WTC11 (cell line): Measurements from ENCODE around the gene CACNA1C. TPM values are rescaled to one million over a fixed set of nuclear protein-coding genes. Genes with fewer than 3 reads are reported as not detected.

ENCODE experiments used
- ATAC-seq: fragments of 200-7000 bp; cut with Tn5 transposase; 2 replicates; pipeline ENCODE4 v1.10.0; 2021; ENCODE audit warnings: mild to moderate bottlenecking, moderate library complexity
- CTCF ChIA-PET: fragments of 300-600 bp; sonication (Branson Sonifier 250); formaldehyde crosslinking; loops from one replicate; lab custom pipeline; 2021; ENCODE audit warnings: antibody characterized with exemption; lab: Charles Lee
- POLR2A ChIA-PET: fragments of 350-600 bp; sonication (Branson Sonifier 250); formaldehyde crosslinking; loops from one replicate; lab custom pipeline; 2021; ENCODE audit warnings: antibody characterized with exemption; lab: Charles Lee
- DNase-seq: peaks from one replicate; pipeline ENCODE4 v3.0.0; 2021; ENCODE audit warnings: low spot score
- H3K27ac Mint-ChIP-seq: 2 replicates; pipeline ENCODE4 v1.8.0; 2021; ENCODE audit warnings: mixed read lengths
- H3K27me3 Mint-ChIP-seq: 2 replicates; pipeline ENCODE4 v1.8.0; 2021; ENCODE audit warnings: low read depth, mild to moderate bottlenecking, moderate library complexity, mixed read lengths
- H3K36me3 Mint-ChIP-seq: 2 replicates; pipeline ENCODE4 v1.8.0; 2021; ENCODE audit warnings: mixed read lengths
- H3K4me1 Mint-ChIP-seq: 2 replicates; pipeline ENCODE4 v1.8.0; 2022; ENCODE audit warnings: mixed read lengths
- H3K4me3 Mint-ChIP-seq: 2 replicates; pipeline ENCODE4 v1.8.0; 2021; ENCODE audit warnings: mild to moderate bottlenecking, moderate library complexity, mixed read lengths
- H3K9me3 Mint-ChIP-seq: 2 replicates; pipeline ENCODE4 v1.8.0; 2021; ENCODE audit warnings: mixed read lengths
- ATF1 ChIP-seq: sonication (generic); formaldehyde crosslinking; IDR thresholded peaks from 2 replicates; pipeline ENCODE4 v1.8.1; 2023; ENCODE audit warnings: mild to moderate bottlenecking, moderate library complexity, missing genetic modification reagents
- ELF4 ChIP-seq: sonication (generic); formaldehyde crosslinking; IDR thresholded peaks from 2 replicates; pipeline ENCODE4 v1.8.1; 2022; ENCODE audit warnings: low read depth, mild to moderate bottlenecking, moderate library complexity, missing genetic modification reagents
- FOXP1 ChIP-seq: sonication (generic); formaldehyde crosslinking; IDR thresholded peaks from 2 replicates; pipeline ENCODE4 v1.8.0; 2022; ENCODE audit warnings: missing genetic modification reagents, mild to moderate bottlenecking, moderate library complexity, borderline replicate concordance
- JAZF1 ChIP-seq: fragments of 250-450 bp; sonication (Bioruptor Pico); IDR thresholded peaks from 2 replicates; pipeline ENCODE4 v1.9.0; 2021; ENCODE audit warnings: moderate library complexity, mild to moderate bottlenecking, inconsistent platforms
- JUN ChIP-seq: sonication (generic); formaldehyde crosslinking; IDR thresholded peaks from 2 replicates; pipeline ENCODE4 v1.8.0; 2023; ENCODE audit warnings: mild to moderate bottlenecking, missing genetic modification reagents
- MXD4 ChIP-seq: fragments of 250-450 bp; sonication (Bioruptor Pico); IDR thresholded peaks from 2 replicates; pipeline ENCODE4 v1.8.0; 2021; ENCODE audit warnings: mild to moderate bottlenecking, moderate library complexity, borderline replicate concordance
- MYBL2 ChIP-seq: sonication (generic); formaldehyde crosslinking; IDR thresholded peaks from 2 replicates; pipeline ENCODE4 v1.8.1; 2023; ENCODE audit warnings: mild to moderate bottlenecking, moderate library complexity, missing genetic modification reagents
- NFATC4 ChIP-seq: fragments of 250-450 bp; sonication (Bioruptor Pico); IDR thresholded peaks from 2 replicates; pipeline ENCODE4 v1.9.0; 2021; ENCODE audit warnings: mild to moderate bottlenecking
- NR3C1 ChIP-seq: sonication (generic); formaldehyde crosslinking; conservative IDR thresholded peaks from 2 replicates; pipeline ENCODE4 v1.8.1; 2023; ENCODE audit warnings: low read depth, mild to moderate bottlenecking, missing genetic modification reagents
- ZBTB21 ChIP-seq: sonication (generic); formaldehyde crosslinking; IDR thresholded peaks from 2 replicates; pipeline ENCODE4 v1.8.1; 2023; ENCODE audit warnings: mild to moderate bottlenecking, missing genetic modification reagents, borderline replicate concordance
- total RNA-seq: library from RNA; stranded (reverse); gene quantifications from 3 replicates; pipeline ENCODE4 v1.2.3, GENCODE V29; 2021
- TF ChIP-seq, protein P1 (sequence below): sonication (generic); formaldehyde crosslinking; IDR thresholded peaks from 2 replicates; pipeline ENCODE4 v1.8.1; 2023; ENCODE audit warnings: mild to moderate bottlenecking, missing genetic modification reagents
- TF ChIP-seq, protein P2 (sequence below): sonication (generic); formaldehyde crosslinking; IDR thresholded peaks from 2 replicates; pipeline ENCODE4 v1.8.1; 2023; ENCODE audit warnings: mild to moderate bottlenecking, missing genetic modification reagents, borderline replicate concordance
- TF ChIP-seq, protein P3 (sequence below): fragments of 250-450 bp; sonication (Bioruptor Pico); IDR thresholded peaks from 2 replicates; pipeline ENCODE4 v1.9.0; 2021; ENCODE audit warnings: mild to moderate bottlenecking, borderline replicate concordance
- TF ChIP-seq, protein P4 (sequence below): sonication (generic); formaldehyde crosslinking; IDR thresholded peaks from 2 replicates; pipeline ENCODE4 v1.8.1; 2022; ENCODE audit warnings: low read depth, mild to moderate bottlenecking, moderate library complexity, missing genetic modification reagents, borderline replicate concordance
- TF ChIP-seq, protein P5 (sequence below): sonication (generic); formaldehyde crosslinking; IDR thresholded peaks from 2 replicates; pipeline ENCODE4 v1.8.1; 2023; ENCODE audit warnings: mild to moderate bottlenecking, missing genetic modification reagents, moderate library complexity
- TF ChIP-seq, protein P6 (sequence below): sonication (generic); formaldehyde crosslinking; IDR thresholded peaks from 2 replicates; pipeline ENCODE4 v1.8.1; 2022; ENCODE audit warnings: mild to moderate bottlenecking, missing genetic modification reagents, moderate library complexity, borderline replicate concordance

CACNA1C gene
- total RNA-seq, 1 experiment from 2014 or later: 1.7 TPM

DNA sequence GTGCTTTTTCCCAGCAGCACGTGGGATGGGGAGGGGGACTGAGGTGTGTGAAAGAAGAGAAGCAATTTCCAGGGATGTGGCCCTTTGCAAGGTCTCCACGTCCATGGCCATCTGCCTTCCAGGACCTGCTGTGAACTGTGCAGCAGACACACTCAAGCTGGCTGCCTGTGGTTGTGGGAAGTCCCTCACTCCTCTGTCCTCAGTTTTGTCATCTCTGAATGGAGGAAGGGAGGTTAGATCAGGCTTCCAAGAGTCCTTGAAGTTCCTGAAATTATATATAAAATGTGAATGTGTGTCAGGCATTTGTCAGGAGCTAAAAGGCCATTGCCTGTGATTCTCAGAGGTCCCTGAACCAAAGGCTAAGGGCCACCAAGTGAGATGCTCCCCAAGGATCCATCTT, 328.2 kb downstream of the CACNA1C start:
- H3K4me1 Mint-ChIP-seq: peaks cover 27% of the 10 kb centered on the region
- CTCF ChIA-PET: interaction anchor here (1.4 kb wide), 1 partner anchor 20 kb away, joined by 5 read pairs; no protein-coding TSS in a partner anchor
- H3K27ac Mint-ChIP-seq: no peak overlapping the region
- TF ChIP-seq ATF1 (CRISPR knock-in tag) (no peak), JAZF1 (CRISPR knock-in tag) (no peak), MXD4 (no peak), MYBL2 (CRISPR knock-in tag) (no peak)
- TF ChIP-seq, protein P1, sequence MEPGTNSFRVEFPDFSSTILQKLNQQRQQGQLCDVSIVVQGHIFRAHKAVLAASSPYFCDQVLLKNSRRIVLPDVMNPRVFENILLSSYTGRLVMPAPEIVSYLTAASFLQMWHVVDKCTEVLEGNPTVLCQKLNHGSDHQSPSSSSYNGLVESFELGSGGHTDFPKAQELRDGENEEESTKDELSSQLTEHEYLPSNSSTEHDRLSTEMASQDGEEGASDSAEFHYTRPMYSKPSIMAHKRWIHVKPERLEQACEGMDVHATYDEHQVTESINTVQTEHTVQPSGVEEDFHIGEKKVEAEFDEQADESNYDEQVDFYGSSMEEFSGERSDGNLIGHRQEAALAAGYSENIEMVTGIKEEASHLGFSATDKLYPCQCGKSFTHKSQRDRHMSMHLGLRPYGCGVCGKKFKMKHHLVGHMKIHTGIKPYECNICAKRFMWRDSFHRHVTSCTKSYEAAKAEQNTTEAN (CRISPR knock-in tag): no peak
- TF ChIP-seq, protein P2, sequence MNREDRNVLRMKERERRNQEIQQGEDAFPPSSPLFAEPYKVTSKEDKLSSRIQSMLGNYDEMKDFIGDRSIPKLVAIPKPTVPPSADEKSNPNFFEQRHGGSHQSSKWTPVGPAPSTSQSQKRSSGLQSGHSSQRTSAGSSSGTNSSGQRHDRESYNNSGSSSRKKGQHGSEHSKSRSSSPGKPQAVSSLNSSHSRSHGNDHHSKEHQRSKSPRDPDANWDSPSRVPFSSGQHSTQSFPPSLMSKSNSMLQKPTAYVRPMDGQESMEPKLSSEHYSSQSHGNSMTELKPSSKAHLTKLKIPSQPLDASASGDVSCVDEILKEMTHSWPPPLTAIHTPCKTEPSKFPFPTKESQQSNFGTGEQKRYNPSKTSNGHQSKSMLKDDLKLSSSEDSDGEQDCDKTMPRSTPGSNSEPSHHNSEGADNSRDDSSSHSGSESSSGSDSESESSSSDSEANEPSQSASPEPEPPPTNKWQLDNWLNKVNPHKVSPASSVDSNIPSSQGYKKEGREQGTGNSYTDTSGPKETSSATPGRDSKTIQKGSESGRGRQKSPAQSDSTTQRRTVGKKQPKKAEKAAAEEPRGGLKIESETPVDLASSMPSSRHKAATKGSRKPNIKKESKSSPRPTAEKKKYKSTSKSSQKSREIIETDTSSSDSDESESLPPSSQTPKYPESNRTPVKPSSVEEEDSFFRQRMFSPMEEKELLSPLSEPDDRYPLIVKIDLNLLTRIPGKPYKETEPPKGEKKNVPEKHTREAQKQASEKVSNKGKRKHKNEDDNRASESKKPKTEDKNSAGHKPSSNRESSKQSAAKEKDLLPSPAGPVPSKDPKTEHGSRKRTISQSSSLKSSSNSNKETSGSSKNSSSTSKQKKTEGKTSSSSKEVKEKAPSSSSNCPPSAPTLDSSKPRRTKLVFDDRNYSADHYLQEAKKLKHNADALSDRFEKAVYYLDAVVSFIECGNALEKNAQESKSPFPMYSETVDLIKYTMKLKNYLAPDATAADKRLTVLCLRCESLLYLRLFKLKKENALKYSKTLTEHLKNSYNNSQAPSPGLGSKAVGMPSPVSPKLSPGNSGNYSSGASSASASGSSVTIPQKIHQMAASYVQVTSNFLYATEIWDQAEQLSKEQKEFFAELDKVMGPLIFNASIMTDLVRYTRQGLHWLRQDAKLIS (CRISPR knock-in tag): no peak
- TF ChIP-seq, all 79 proteins: peak for 0
- Mint-ChIP-seq H3K4me3 (no peak overlapping the region), H3K9me3 (no peaks in the 10 kb centered on the region), H3K36me3 (no peaks in the 10 kb centered on the region), H3K27me3 (no peaks in the 10 kb centered on the region)
- DNase-seq (no peak), ATAC-seq (no peak)
- POLR2A ChIA-PET: no interaction called here

DNA sequence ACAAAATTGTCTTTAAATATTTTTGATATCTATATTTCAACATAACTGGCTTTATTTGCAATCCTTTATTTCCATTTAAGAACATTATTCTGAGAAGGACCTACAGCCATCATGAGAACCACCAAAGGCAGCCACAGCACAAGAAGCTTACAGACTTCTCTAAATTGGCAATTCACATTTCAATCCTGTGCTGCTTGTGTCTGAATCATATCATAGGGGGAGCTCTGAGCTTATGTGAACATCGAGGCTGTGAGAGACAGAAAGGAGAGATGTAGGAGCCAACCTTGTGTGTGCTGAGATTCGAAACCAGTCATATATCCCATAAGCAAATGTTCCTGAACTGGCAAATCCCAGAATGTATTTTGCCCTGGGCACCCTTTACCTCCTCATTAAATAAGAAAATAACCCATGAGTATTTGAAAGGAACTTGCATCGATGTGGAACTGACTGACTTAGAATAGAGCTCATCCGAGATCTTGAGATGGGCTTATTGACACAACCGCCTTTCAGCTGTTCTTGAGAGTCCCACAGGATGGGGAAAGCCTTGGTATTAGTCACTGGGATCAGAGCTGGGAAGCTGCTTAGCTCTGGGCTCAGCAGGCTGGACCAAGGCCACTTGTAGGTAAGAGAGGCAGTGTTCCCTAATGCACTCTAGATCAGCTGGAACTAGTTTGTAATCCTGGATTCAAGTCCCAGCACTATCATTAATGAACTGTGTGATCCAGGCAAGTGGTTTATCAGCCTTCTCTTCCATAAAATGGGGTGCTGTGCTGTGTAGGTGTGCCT, 329.8 kb downstream of the CACNA1C start:
- no peak overlapping the region for H3K27ac Mint-ChIP-seq
- no peaks in the 10 kb centered on the region for H3K36me3 Mint-ChIP-seq
- POLR2A ChIA-PET: no interaction called here
- no peaks in the 10 kb centered on the region for H3K9me3 Mint-ChIP-seq
- peaks cover 19% of the 10 kb centered on the region for H3K4me1 Mint-ChIP-seq
- DNase-seq: no peak
- CTCF ChIA-PET: interaction anchor here (0.6 to 2.3 kb wide), 9 partner anchors 8 to 291 kb away, joined by 3 to 12 read pairs (median 3); no protein-coding TSS in a partner anchor
- TF ChIP-seq NR3C1 (CRISPR knock-in tag) (no peak), MXD4 (no peak)
- TF ChIP-seq, protein P3, sequence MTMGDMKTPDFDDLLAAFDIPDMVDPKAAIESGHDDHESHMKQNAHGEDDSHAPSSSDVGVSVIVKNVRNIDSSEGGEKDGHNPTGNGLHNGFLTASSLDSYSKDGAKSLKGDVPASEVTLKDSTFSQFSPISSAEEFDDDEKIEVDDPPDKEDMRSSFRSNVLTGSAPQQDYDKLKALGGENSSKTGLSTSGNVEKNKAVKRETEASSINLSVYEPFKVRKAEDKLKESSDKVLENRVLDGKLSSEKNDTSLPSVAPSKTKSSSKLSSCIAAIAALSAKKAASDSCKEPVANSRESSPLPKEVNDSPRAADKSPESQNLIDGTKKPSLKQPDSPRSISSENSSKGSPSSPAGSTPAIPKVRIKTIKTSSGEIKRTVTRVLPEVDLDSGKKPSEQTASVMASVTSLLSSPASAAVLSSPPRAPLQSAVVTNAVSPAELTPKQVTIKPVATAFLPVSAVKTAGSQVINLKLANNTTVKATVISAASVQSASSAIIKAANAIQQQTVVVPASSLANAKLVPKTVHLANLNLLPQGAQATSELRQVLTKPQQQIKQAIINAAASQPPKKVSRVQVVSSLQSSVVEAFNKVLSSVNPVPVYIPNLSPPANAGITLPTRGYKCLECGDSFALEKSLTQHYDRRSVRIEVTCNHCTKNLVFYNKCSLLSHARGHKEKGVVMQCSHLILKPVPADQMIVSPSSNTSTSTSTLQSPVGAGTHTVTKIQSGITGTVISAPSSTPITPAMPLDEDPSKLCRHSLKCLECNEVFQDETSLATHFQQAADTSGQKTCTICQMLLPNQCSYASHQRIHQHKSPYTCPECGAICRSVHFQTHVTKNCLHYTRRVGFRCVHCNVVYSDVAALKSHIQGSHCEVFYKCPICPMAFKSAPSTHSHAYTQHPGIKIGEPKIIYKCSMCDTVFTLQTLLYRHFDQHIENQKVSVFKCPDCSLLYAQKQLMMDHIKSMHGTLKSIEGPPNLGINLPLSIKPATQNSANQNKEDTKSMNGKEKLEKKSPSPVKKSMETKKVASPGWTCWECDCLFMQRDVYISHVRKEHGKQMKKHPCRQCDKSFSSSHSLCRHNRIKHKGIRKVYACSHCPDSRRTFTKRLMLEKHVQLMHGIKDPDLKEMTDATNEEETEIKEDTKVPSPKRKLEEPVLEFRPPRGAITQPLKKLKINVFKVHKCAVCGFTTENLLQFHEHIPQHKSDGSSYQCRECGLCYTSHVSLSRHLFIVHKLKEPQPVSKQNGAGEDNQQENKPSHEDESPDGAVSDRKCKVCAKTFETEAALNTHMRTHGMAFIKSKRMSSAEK (CRISPR knock-in tag): no peak
- no peak for ATAC-seq
- H3K4me3 Mint-ChIP-seq: no peak overlapping the region
- H3K27me3 Mint-ChIP-seq: no peaks in the 10 kb centered on the region

DNA sequence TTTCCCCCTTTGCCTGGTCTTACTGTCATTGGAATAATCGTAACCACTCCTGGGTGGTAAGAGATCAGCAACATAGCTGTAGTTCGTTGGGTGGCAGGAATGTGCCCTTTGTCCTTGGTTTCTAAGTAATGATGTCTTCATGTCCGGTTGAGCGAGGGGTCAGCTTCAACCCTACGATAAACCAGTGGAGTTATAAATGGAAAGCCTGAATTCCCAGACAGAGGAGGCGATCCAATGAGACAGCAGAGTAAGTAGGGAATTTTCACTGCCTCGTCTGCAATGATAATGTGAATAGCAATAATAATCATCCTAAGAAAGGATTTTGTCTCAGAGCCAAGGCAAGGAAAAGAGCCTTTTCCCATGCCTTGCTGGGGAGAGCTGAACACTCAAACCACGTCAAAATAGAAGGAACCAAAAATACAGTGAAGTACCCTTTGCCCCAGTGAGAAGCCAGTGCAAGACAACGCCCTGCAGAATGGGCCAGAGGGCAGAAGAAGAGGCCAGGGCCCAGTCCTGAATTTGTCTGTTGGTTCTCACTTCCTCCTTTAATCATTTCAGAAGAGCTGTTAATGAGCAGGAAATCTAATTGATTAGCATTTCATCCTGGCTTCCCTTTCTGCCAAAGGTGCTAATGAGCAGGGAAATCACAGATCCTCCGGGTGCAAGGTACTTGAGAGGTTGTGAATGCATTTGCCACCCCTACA, 330.7 kb downstream of the CACNA1C start:
- H3K9me3 Mint-ChIP-seq: no peaks in the 10 kb centered on the region
- POLR2A ChIA-PET: no interaction called here
- H3K4me1 Mint-ChIP-seq: peaks cover 16% of the 10 kb centered on the region
- DNase-seq (no peak), ATAC-seq (no peak)
- no peaks in the 10 kb centered on the region for H3K36me3 Mint-ChIP-seq
- CTCF ChIA-PET: interaction anchor here (0.6 to 2.3 kb wide), 8 partner anchors 9 to 290 kb away, joined by 3 to 12 read pairs (median 3); no protein-coding TSS in a partner anchor
- H3K4me3 Mint-ChIP-seq: no peak overlapping the region
- H3K27me3 Mint-ChIP-seq: no peaks in the 10 kb centered on the region
- H3K27ac Mint-ChIP-seq: no peak overlapping the region
- TF ChIP-seq ELF4 (CRISPR knock-in tag): no peak
- no peak for TF ChIP-seq MXD4
- TF ChIP-seq, protein P4, sequence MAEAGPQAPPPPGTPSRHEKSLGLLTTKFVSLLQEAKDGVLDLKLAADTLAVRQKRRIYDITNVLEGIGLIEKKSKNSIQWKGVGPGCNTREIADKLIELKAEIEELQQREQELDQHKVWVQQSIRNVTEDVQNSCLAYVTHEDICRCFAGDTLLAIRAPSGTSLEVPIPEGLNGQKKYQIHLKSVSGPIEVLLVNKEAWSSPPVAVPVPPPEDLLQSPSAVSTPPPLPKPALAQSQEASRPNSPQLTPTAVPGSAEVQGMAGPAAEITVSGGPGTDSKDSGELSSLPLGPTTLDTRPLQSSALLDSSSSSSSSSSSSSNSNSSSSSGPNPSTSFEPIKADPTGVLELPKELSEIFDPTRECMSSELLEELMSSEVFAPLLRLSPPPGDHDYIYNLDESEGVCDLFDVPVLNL: no peak
- no peak for TF ChIP-seq FOXP1 (CRISPR knock-in tag)
- TF ChIP-seq ZBTB21 (CRISPR knock-in tag): no peak
- TF ChIP-seq, protein P5, sequence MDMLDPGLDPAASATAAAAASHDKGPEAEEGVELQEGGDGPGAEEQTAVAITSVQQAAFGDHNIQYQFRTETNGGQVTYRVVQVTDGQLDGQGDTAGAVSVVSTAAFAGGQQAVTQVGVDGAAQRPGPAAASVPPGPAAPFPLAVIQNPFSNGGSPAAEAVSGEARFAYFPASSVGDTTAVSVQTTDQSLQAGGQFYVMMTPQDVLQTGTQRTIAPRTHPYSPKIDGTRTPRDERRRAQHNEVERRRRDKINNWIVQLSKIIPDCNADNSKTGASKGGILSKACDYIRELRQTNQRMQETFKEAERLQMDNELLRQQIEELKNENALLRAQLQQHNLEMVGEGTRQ: no peak
- TF ChIP-seq, protein P6, sequence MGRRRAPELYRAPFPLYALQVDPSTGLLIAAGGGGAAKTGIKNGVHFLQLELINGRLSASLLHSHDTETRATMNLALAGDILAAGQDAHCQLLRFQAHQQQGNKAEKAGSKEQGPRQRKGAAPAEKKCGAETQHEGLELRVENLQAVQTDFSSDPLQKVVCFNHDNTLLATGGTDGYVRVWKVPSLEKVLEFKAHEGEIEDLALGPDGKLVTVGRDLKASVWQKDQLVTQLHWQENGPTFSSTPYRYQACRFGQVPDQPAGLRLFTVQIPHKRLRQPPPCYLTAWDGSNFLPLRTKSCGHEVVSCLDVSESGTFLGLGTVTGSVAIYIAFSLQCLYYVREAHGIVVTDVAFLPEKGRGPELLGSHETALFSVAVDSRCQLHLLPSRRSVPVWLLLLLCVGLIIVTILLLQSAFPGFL: no peak
- no peak for TF ChIP-seq JUN (CRISPR knock-in tag)
- no peak for TF ChIP-seq NFATC4 (CRISPR knock-in tag)
